Caco-2 (cell line): ENCODE data around the gene SCUBE1. TPM values are rescaled to one million over a fixed set of nuclear protein-coding genes. Genes with fewer than 3 reads are reported as not detected.

Source experiments
- BruUV-seq: library from RNA; stranded (reverse); fragments of 400-500 nt; replicated peaks from 2 replicates; lab custom pipeline; 2021; lab: Mats Ljungman, UMichigan
- CTCF ChIA-PET: fragments of 300-600 bp; sonication (Branson Sonifier 250); formaldehyde crosslinking; loops from one replicate; lab custom pipeline; 2022; ENCODE audit warnings: antibody characterized with exemption; lab: Charles Lee
- POLR2A ChIA-PET: fragments of 300-600 bp; sonication (Branson Sonifier 250); formaldehyde crosslinking; loops from one replicate; lab custom pipeline; 2022; ENCODE audit warnings: antibody characterized with exemption; lab: Charles Lee
- DNase-seq, 2 experiments: peaks; one replicate each; pipeline versions ENCODE4 v3.0.0 to v3.0.0-alpha.2; 2020 to 2022
- H3K27me3 ChIP-seq: replicated peaks from 2 replicates; pipeline ENCODE4 v1.6.0; 2011; ENCODE audit warnings: low read length; ENCODE audit not compliant: control insufficient read depth, insufficient read depth
- H3K36me3 ChIP-seq: 2 replicates; pipeline ENCODE4 v1.5.1; 2011; ENCODE audit warnings: low read length; ENCODE audit not compliant: control insufficient read depth, insufficient read depth
- H3K4me1 ChIP-seq: fragments of 250-450 bp; sonication (Bioruptor Pico); 2 replicates; pipeline ENCODE4 v1.5.1; 2020; ENCODE audit warnings: mild to moderate bottlenecking
- H3K4me3 ChIP-seq: 2 replicates; pipeline ENCODE4 v1.5.1; 2011; ENCODE audit warnings: low read depth, mild to moderate bottlenecking, control low read depth, low read length
- H3K9me3 ChIP-seq: fragments of 250-450 bp; sonication (Bioruptor Pico); 2 replicates; pipeline ENCODE4 v1.5.1; 2020; ENCODE audit warnings: mild to moderate bottlenecking, moderate library complexity
- H3K27ac Mint-ChIP-seq: one replicate; pipeline ENCODE4 v1.8.0; 2022; ENCODE audit warnings: mixed read lengths; ENCODE audit not compliant: unreplicated experiment
- H3K27me3 Mint-ChIP-seq: one replicate; pipeline ENCODE4 v1.8.0; 2022; ENCODE audit warnings: mixed read lengths; ENCODE audit not compliant: insufficient read depth, unreplicated experiment
- H3K36me3 Mint-ChIP-seq: one replicate; pipeline ENCODE4 v1.8.0; 2022; ENCODE audit warnings: mild to moderate bottlenecking, mixed read lengths; ENCODE audit not compliant: insufficient read depth, unreplicated experiment
- H3K4me1 Mint-ChIP-seq: one replicate; pipeline ENCODE4 v1.8.0; 2022; ENCODE audit warnings: low read depth, mixed read lengths; ENCODE audit not compliant: unreplicated experiment
- H3K4me3 Mint-ChIP-seq: one replicate; pipeline ENCODE4 v1.8.0; 2022; ENCODE audit warnings: mild to moderate bottlenecking, moderate library complexity, mixed read lengths; ENCODE audit not compliant: unreplicated experiment
- H3K9me3 Mint-ChIP-seq: one replicate; pipeline ENCODE4 v1.8.0; 2022; ENCODE audit warnings: mixed read lengths; ENCODE audit not compliant: unreplicated experiment
- CTCF ChIP-seq, 2 experiments: fragments of 200-600 bp in 1 of 2; IDR thresholded peaks; 1 replicate in 1 of 2; 2 replicates in 1 of 2; pipeline versions ENCODE4 v1.5.1 to v1.8.0; 2011 to 2022; ENCODE audit warnings: antibody characterized with exemption in 1 of 2, control low read depth in 1 of 2, inconsistent platforms in 1 of 2, low read depth in 1 of 2, low read length in 1 of 2, mild to moderate bottlenecking in 1 of 2, moderate library complexity in 1 of 2; ENCODE audit not compliant: insufficient read depth in 1 of 2, severe bottlenecking in 1 of 2, unreplicated experiment in 1 of 2
- intact Hi-C: fragments of 100-400 bp; cut with micrococcal nuclease; formaldehyde crosslinking; loops from one replicate; pipeline ENCODE4 v1.10.0; 2022; ENCODE audit not compliant: unreplicated experiment
- total RNA-seq: library from RNA; stranded (reverse); gene quantifications from 2 replicates; pipeline ENCODE4 v1.2.3, GENCODE V29; 2022

Gene SCUBE1
- total RNA-seq, 1 experiment from 2014 or later: not detected

- H3K4me3 Mint-ChIP-seq: no peak overlapping the region
- H3K27ac Mint-ChIP-seq: no peak overlapping the region
- intact Hi-C loops: no loop called here
- H3K27me3 Mint-ChIP-seq: no peaks in the 10 kb centered on the region
- H3K36me3 Mint-ChIP-seq: no peaks in the 10 kb centered on the region
- DNase-seq: no peak
- Histone ChIP-seq H3K9me3 (no peaks in the 10 kb centered on the region), H3K4me1 (no peaks in the 10 kb centered on the region), H3K36me3 (no peaks in the 10 kb centered on the region), H3K4me3 (no peak overlapping the region), H3K27me3 (no peaks in the 10 kb centered on the region; the same call in 1 of the 2 replicates)
- no peaks in the 10 kb centered on the region for H3K9me3 Mint-ChIP-seq
- BruUV-seq: no TSS peak
- no peak for TF ChIP-seq CTCF (IDR thresholded peaks at IDR 0.05; ENCODE audit: insufficient read depth in 1 of 2, low read depth in 1 of 2, low read length in 1 of 2, severe bottlenecking in 1 of 2, unreplicated experiment in 1 of 2)
- ChIA-PET POLR2A (no interaction called here), CTCF (no interaction called here)
- no peaks in the 10 kb centered on the region for H3K4me1 Mint-ChIP-seq
These were observed 131.2 kb downstream of the SCUBE1 start for GRCh38 chr22:43211941-43212433.

- no peaks in the 10 kb centered on the region for H3K36me3 Mint-ChIP-seq
- no peaks in the 10 kb centered on the region for H3K9me3 ChIP-seq
- intact Hi-C loops: no loop called here
- no peak for DNase-seq
- ChIA-PET CTCF (no interaction called here), POLR2A (no interaction called here)
- H3K9me3 Mint-ChIP-seq: no peaks in the 10 kb centered on the region
- no peak overlapping the region for H3K4me3 ChIP-seq
- H3K4me1 Mint-ChIP-seq: no peaks in the 10 kb centered on the region
- no peak for TF ChIP-seq CTCF (IDR thresholded peaks at IDR 0.05; ENCODE audit: insufficient read depth in 1 of 2, low read depth in 1 of 2, low read length in 1 of 2, severe bottlenecking in 1 of 2, unreplicated experiment in 1 of 2)
- no peak overlapping the region for H3K4me3 Mint-ChIP-seq
- H3K27me3 Mint-ChIP-seq: no peaks in the 10 kb centered on the region
- no peak overlapping the region for H3K27ac Mint-ChIP-seq
- no peaks in the 10 kb centered on the region for H3K36me3 ChIP-seq
- H3K27me3 ChIP-seq: no peaks in the 10 kb centered on the region; the same call in 1 of the 2 replicates
- no TSS peak for BruUV-seq
- no peaks in the 10 kb centered on the region for H3K4me1 ChIP-seq
These were observed 132.3 kb downstream of the SCUBE1 start for GRCh38 chr22:43210631-43211515.

GRCh38 chr22:43209971-43210370, 133.2 kb downstream of the SCUBE1 start:
- Histone ChIP-seq H3K4me1 (no peaks in the 10 kb centered on the region), H3K27me3 (no peaks in the 10 kb centered on the region; the same call in 1 of the 2 replicates), H3K36me3 (no peaks in the 10 kb centered on the region), H3K4me3 (no peak overlapping the region), H3K9me3 (no peaks in the 10 kb centered on the region)
- ChIA-PET POLR2A (no interaction called here), CTCF (no interaction called here)
- Mint-ChIP-seq H3K27me3 (no peaks in the 10 kb centered on the region), H3K36me3 (no peaks in the 10 kb centered on the region), H3K9me3 (no peaks in the 10 kb centered on the region), H3K4me3 (no peak overlapping the region), H3K4me1 (no peaks in the 10 kb centered on the region), H3K27ac (no peak overlapping the region)
- TF ChIP-seq CTCF (IDR thresholded peaks at IDR 0.05; ENCODE audit: insufficient read depth in 1 of 2, low read depth in 1 of 2, low read length in 1 of 2, severe bottlenecking in 1 of 2, unreplicated experiment in 1 of 2): no peak
- no peak for DNase-seq
- BruUV-seq: no TSS peak
- intact Hi-C loops: no loop called here
